HG02610 (cell line): Measurements from ENCODE around the gene TFIP11.
A peak's percentile ranks its signal among the peaks of the same experiment; 100 is the strongest.

Experiments
- ATAC-seq: cut with Tn5 transposase; IDR thresholded peaks from one replicate; pipeline ENCODE4 v1.9.1; 2021; ENCODE audit warnings: mild to moderate bottlenecking, moderate library complexity; ENCODE audit not compliant: unreplicated experiment

TFIP11 gene

GRCh38 chr22:26513838-26514237 is 1.6 kb upstream of the TFIP11 start:
- ATAC-seq = no peak

- ATAC-seq = no peak
These were observed 4.1 kb downstream of the TFIP11 start for GRCh38 chr22:26508148-26508547.

GRCh38 chr22:26503758-26504157 is 8.5 kb downstream of the TFIP11 start:
- no peak for ATAC-seq

GRCh38 chr22:26502688-26503561 is 9.3 kb downstream of the TFIP11 start:
- ATAC-seq = no peak

GRCh38 chr22:26501996-26502395 is 10.3 kb downstream of the TFIP11 start:
- ATAC-seq = no peak

- ATAC-seq = no peak
These were observed 13.0 kb downstream of the TFIP11 start for GRCh38 chr22:26499188-26499703.

- no peak for ATAC-seq
These were observed 15.8 kb downstream of the TFIP11 start for GRCh38 chr22:26496456-26496855.

- no peak for ATAC-seq
These were observed 17.8 kb downstream of the TFIP11 start for GRCh38 chr22:26494506-26494905.

GRCh38 chr22:26492220-26492619 is 20.1 kb downstream of the TFIP11 start:
- no peak for ATAC-seq

- ATAC-seq = no peak
These were observed 22.7 kb downstream of the TFIP11 start for GRCh38 chr22:26489447-26490036.

- no peak for ATAC-seq
These were observed 24.3 kb downstream of the TFIP11 start for GRCh38 chr22:26487996-26488395.

- no peak for ATAC-seq
These were observed 25.9 kb downstream of the TFIP11 start for GRCh38 chr22:26486394-26486793.

- ATAC-seq = no peak
These were observed 26.4 kb downstream of the TFIP11 start for GRCh38 chr22:26485806-26486390.

- no peak for ATAC-seq
These were observed 27.3 kb downstream of the TFIP11 start for GRCh38 chr22:26485013-26485412.

- ATAC-seq = no peak
These were observed 27.9 kb downstream of the TFIP11 start for GRCh38 chr22:26484360-26484706.

GRCh38 chr22:26483439-26484359 is 28.6 kb downstream of the TFIP11 start, which contains the start of the genes HPS4 and SRRD:
Gene HPS4, minus strand, starts transcription at chr22:26483783. Its CDS starts 2,021 bp downstream, at chr22:26481762.
Gene SRRD, plus strand, starts transcription at chr22:26483877. Its CDS starts 14 bp downstream, at chr22:26483891.
- peak; percentile 56 for ATAC-seq

GRCh38 chr22:26483043-26483438 is 29.2 kb downstream of the TFIP11 start:
- ATAC-seq = no peak

GRCh38 chr22:26482161-26482560 is 30.1 kb downstream of the TFIP11 start:
- no peak for ATAC-seq

GRCh38 chr22:26481694-26482093 is 30.6 kb downstream of the TFIP11 start:
- no peak for ATAC-seq

- ATAC-seq = no peak
These were observed 31.1 kb downstream of the TFIP11 start for GRCh38 chr22:26481112-26481693.
